K562 (cell line): ENCODE results near the gene SLC33A1. TPM values are rescaled to one million over a fixed set of nuclear protein-coding genes. Genes with fewer than 3 reads are reported as not detected.

Experiments used
- BACH1 ChIP-seq: fragments of 200-800 bp; sonication (Bioruptor generic); IDR thresholded peaks from 2 replicates; pipeline ENCODE4 v1.6.1; 2016; ENCODE audit warnings: missing genetic modification characterization, missing compliant biosample characterization
- CHD4 ChIP-seq: fragments of 200-600 bp; sonication (generic); IDR thresholded peaks from 3 replicates; pipeline ENCODE4 v1.6.1; 2012; ENCODE audit warnings: low read depth, mild to moderate bottlenecking, mixed read lengths, low read length, inconsistent platforms; ENCODE audit not compliant: insufficient read depth, insufficient replicate concordance, poor library complexity, severe bottlenecking
- CREM ChIP-seq: IDR thresholded peaks from 2 replicates; pipeline ENCODE4 v1.6.1; 2014; ENCODE audit warnings: antibody characterized with exemption, low read depth
- ETS2 ChIP-seq: IDR thresholded peaks from 2 replicates; pipeline ENCODE4 v1.6.1; 2016; ENCODE audit warnings: borderline replicate concordance, missing genetic modification characterization, mild to moderate bottlenecking, moderate library complexity, missing compliant biosample characterization; ENCODE audit not compliant: poor library complexity, severe bottlenecking
- MAZ ChIP-seq, 2 experiments: fragments of 450-650 bp in 1 of 2; sonication (generic) in 1 of 2; formaldehyde crosslinking; IDR thresholded peaks in 1 of 2; conservative IDR thresholded peaks in 1 of 2; 2 replicates each; pipeline versions ENCODE4 v1.4.0 to v1.5.0; 2020; ENCODE audit warnings: mild to moderate bottlenecking in 1 of 2, missing genetic modification reagents in 1 of 2
- MECOM ChIP-seq: fragments of 250-450 bp; sonication (Bioruptor Pico); IDR thresholded peaks from 2 replicates; pipeline ENCODE4 v1.8.0; 2022; ENCODE audit warnings: inconsistent platforms
- NCOA4 ChIP-seq: fragments of 450-650 bp; IDR thresholded peaks from 2 replicates; pipeline ENCODE4 v1.6.1; 2018; ENCODE audit warnings: mild to moderate bottlenecking; ENCODE audit not compliant: partially characterized antibody
- NCOA6 ChIP-seq: fragments of 450-650 bp; IDR thresholded peaks from 2 replicates; pipeline ENCODE4 v1.6.1; 2017; ENCODE audit warnings: mild to moderate bottlenecking
- NFE2L1 ChIP-seq: fragments of 450-650 bp; IDR thresholded peaks from 2 replicates; pipeline ENCODE4 v1.6.1; 2016; ENCODE audit warnings: missing genetic modification characterization, low read depth, mild to moderate bottlenecking, missing compliant biosample characterization, moderate library complexity, borderline replicate concordance
- TCF7 ChIP-seq: sonication (generic); IDR thresholded peaks from 2 replicates; pipeline ENCODE4 v1.6.1; 2016; ENCODE audit warnings: antibody characterized with exemption, borderline replicate concordance
- TCF7L2 ChIP-seq: fragments of 150-350 bp; IDR thresholded peaks from 2 replicates; pipeline ENCODE4 v1.6.1; 2016; ENCODE audit warnings: low read depth, mild to moderate bottlenecking, low read length, moderate library complexity
- THAP12 ChIP-seq: fragments of 250-450 bp; sonication (Bioruptor Pico); IDR thresholded peaks from 2 replicates; pipeline ENCODE4 v1.9.0; 2021; ENCODE audit warnings: mild to moderate bottlenecking, inconsistent platforms
- ZBED1 ChIP-seq: IDR thresholded peaks from 2 replicates; pipeline ENCODE4 v1.6.1; 2014
- ZBTB11 ChIP-seq, 3 experiments: fragments of 200-800 bp in 1 of 3; fragments of 250-450 bp in 1 of 3; fragments of 450-650 bp in 1 of 3; sonication (Bioruptor Pico) in 1 of 3; sonication (Bioruptor generic) in 1 of 3; formaldehyde crosslinking in 1 of 3; IDR thresholded peaks; 2 replicates each; pipeline versions ENCODE4 v1.6.1 to v1.8.0; 2016 to 2022; ENCODE audit warnings: mild to moderate bottlenecking in 2 of 3, missing genetic modification characterization in 2 of 3, missing compliant biosample characterization in 1 of 3, moderate library complexity in 1 of 3
- ZNF212 ChIP-seq: fragments of 450-650 bp; formaldehyde crosslinking; IDR thresholded peaks from 2 replicates; pipeline ENCODE4 v1.4.0; 2020; ENCODE audit warnings: mild to moderate bottlenecking
- ZNF316 ChIP-seq: fragments of 450-650 bp; IDR thresholded peaks from 2 replicates; pipeline ENCODE4 v1.6.1; 2016
- polyA plus RNA-seq, 8 experiments: library from polyadenylated mRNA; depleted of rRNA in 4 of 8; stranded (reverse) in 5 of 8; unstranded in 3 of 8; fragments of >200 nt; fragmentation: Nextera tagmentation in 2 of 8; fragmentation: Illumina TruSeq in 1 of 8; extraction: Ambion mirVana in 2 of 8; extraction: Trizol in 1 of 8; gene quantifications; 2 replicates each; pipeline versions ENCODE4 v1.2.1 to v1.2.3, GENCODE V29; 2011 to 2014; ENCODE audit warnings: inconsistent platforms in 1 of 8, missing spikeins in 1 of 8
- total RNA-seq, 7 experiments: library from RNA; depleted of rRNA in 6 of 7; stranded (reverse); fragments of >200 nt in 6 of 7; fragmentation: Illumina TruSeq in 2 of 7; extraction: Trizol in 2 of 7; gene quantifications; 2 replicates each; pipeline versions ENCODE4 v1.2.1 to v1.2.3, GENCODE V29; 2011 to 2021; ENCODE audit warnings: low replicate concordance in 1 of 7
- TF ChIP-seq, protein P1 (sequence below): fragments of 450-650 bp; formaldehyde crosslinking; conservative IDR thresholded peaks from 2 replicates; pipeline ENCODE4 v1.4.0; 2022; ENCODE audit warnings: mild to moderate bottlenecking, missing genetic modification characterization
- TF ChIP-seq, protein P2 (sequence below): fragments of 450-650 bp; IDR thresholded peaks from 2 replicates; pipeline ENCODE4 v1.6.1; 2017; ENCODE audit warnings: antibody characterized with exemption

The SLC33A1 gene
- total and polyA plus RNA-seq, 9 of the 15 experiments (the other 6 are each of a cell fraction or from before 2014, with no cell fraction given): 6.2 to 26.8 (median 19.6) TPM

DNA sequence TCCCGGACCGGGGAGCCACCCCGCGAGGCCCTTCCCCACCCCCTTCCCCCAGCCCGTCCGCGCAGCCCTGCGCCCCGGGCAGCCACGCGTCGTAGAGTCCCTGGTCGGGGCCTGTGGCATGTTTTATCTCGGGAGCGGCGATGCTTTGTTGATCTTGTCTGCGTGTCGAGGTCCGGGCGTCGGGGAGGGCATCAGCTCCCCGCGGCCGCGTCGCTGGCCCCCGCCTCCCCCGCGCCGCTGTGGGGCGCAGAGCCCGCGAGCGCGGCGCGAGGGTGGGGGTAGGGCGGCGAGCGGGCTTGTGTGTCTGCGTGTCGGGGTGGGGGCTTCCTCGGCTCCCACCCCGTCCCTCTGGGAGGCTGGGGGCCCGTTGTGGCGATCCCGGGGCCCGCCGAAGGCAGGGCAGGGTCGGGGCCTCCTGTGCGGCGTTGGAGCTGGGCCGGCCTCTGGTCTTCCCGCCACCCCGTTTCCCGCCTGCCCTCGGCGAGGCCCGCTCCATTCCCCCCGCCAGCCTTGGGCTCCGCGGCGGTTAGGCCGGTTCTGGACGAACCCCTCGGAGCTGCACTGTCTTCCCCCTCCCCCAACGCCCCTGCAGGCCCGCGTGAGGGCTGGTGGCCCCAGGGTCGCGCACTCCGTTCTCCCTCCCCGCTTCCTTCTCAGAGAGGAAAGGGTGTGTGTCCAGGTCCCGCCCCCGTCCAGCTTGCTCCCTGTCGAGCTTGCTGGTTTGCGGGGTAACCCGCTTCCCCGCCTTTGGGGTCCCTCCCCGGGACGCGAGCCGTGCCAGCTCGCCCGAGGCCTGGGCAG lies 16.9 kb upstream of the SLC33A1 start (continued):
- TF ChIP-seq, protein P1, sequence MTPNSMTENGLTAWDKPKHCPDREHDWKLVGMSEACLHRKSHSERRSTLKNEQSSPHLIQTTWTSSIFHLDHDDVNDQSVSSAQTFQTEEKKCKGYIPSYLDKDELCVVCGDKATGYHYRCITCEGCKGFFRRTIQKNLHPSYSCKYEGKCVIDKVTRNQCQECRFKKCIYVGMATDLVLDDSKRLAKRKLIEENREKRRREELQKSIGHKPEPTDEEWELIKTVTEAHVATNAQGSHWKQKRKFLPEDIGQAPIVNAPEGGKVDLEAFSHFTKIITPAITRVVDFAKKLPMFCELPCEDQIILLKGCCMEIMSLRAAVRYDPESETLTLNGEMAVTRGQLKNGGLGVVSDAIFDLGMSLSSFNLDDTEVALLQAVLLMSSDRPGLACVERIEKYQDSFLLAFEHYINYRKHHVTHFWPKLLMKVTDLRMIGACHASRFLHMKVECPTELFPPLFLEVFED (CRISPR knock-in tag): no peak
- TF ChIP-seq TCF7 (no peak), THAP12 (CRISPR knock-in tag) (no peak), TCF7L2 (no peak), NCOA6 (0 out of 2 replicates have a peak, but pooled peaks have one; percentile 36), MECOM (CRISPR knock-in tag) (no peak), ZBTB11 (CRISPR knock-in tag; IDR thresholded peaks at IDR 0.05) (peak in 1 of 3 experiments; percentile 6; a peak in 2 of 6 replicates), ZBED1 (no peak), CREM (no peak), ZNF316 (no peak), CHD4 (no peak), BACH1 (tag) (no peak), NCOA4 (no peak), ZNF212 (CRISPR knock-in tag) (no peak), NFE2L1 (no peak), MAZ (CRISPR knock-in tag; conservative IDR thresholded peaks at IDR 0.05 in 1 of 2, IDR thresholded peaks at IDR 0.05 in 1 of 2) (peak; percentile 22 to 91), ETS2 (tag) (no peak)
- TF ChIP-seq, protein P2, sequence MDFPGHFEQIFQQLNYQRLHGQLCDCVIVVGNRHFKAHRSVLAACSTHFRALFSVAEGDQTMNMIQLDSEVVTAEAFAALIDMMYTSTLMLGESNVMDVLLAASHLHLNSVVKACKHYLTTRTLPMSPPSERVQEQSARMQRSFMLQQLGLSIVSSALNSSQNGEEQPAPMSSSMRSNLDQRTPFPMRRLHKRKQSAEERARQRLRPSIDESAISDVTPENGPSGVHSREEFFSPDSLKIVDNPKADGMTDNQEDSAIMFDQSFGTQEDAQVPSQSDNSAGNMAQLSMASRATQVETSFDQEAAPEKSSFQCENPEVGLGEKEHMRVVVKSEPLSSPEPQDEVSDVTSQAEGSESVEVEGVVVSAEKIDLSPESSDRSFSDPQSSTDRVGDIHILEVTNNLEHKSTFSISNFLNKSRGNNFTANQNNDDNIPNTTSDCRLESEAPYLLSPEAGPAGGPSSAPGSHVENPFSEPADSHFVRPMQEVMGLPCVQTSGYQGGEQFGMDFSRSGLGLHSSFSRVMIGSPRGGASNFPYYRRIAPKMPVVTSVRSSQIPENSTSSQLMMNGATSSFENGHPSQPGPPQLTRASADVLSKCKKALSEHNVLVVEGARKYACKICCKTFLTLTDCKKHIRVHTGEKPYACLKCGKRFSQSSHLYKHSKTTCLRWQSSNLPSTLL: no peak
